ENCODE results near the gene GLS. TPM values are rescaled to one million over a fixed set of nuclear protein-coding genes. Genes with fewer than 3 reads are reported as not detected.
"Not testable (repeated sequence)": the region's sequence is repeated elsewhere in the genome, so short reads cannot be mapped to it uniquely, and the experiment has no call there.

The GLS gene
- total RNA-seq, 1 donor from 2014 or later = 179 TPM

- intact Hi-C loops (cut with micrococcal nuclease) = loop anchor here (5.0 kb wide), 1 partner anchor 108 kb away; no protein-coding TSS in a partner anchor
These were observed 25.9 kb upstream of the GLS start for GRCh38 chr2:190854726-190855125.

GRCh38 chr2:190855245-190855644 is 25.4 kb upstream of the GLS start:
- intact Hi-C loops (cut with micrococcal nuclease) = no loop called here

GRCh38 chr2:190856985-190857384 is 23.6 kb upstream of the GLS start:
- intact Hi-C loops (cut with micrococcal nuclease) = no loop called here

GRCh38 chr2:190858817-190859216 is 21.8 kb upstream of the GLS start:
- intact Hi-C loops (cut with micrococcal nuclease) = no loop called here

- intact Hi-C loops (cut with micrococcal nuclease) = no loop called here
These were observed 21.0 kb upstream of the GLS start for GRCh38 chr2:190859347-190860297.

GRCh38 chr2:190860985-190861680 is 19.5 kb upstream of the GLS start:
- intact Hi-C loops (cut with micrococcal nuclease) = no loop called here

- intact Hi-C loops (cut with micrococcal nuclease) = not testable (repeated sequence)
These were observed 18.5 kb upstream of the GLS start for GRCh38 chr2:190862128-190862527.

GRCh38 chr2:190862571-190862991 is 18.0 kb upstream of the GLS start:
- intact Hi-C loops (cut with micrococcal nuclease) = no loop called here

- intact Hi-C loops (cut with micrococcal nuclease) = no loop called here
These were observed 16.7 kb upstream of the GLS start for GRCh38 chr2:190863946-190864345.

- intact Hi-C loops (cut with micrococcal nuclease) = no loop called here
These were observed 16.2 kb upstream of the GLS start for GRCh38 chr2:190864375-190864774.

- intact Hi-C loops (cut with micrococcal nuclease) = no loop called here
These were observed 13.4 kb upstream of the GLS start for GRCh38 chr2:190867212-190867611.

GRCh38 chr2:190867832-190868231 is 12.8 kb upstream of the GLS start:
- intact Hi-C loops (cut with micrococcal nuclease) = no loop called here

GRCh38 chr2:190869721-190870120 is 10.9 kb upstream of the GLS start:
- intact Hi-C loops (cut with micrococcal nuclease) = no loop called here

GRCh38 chr2:190873451-190873850 is 7.2 kb upstream of the GLS start:
- intact Hi-C loops (cut with micrococcal nuclease) = not testable (repeated sequence)

GRCh38 chr2:190875891-190876290 is 4.7 kb upstream of the GLS start:
- intact Hi-C loops (cut with micrococcal nuclease) = loop anchor here (1.0 kb wide), 1 partner anchor 26 kb away; no protein-coding TSS in a partner anchor

- intact Hi-C loops (cut with micrococcal nuclease) = no loop called here
These were observed 4.0 kb upstream of the GLS start for GRCh38 chr2:190876631-190877030.

GRCh38 chr2:190877436-190877835 is 3.2 kb upstream of the GLS start:
- intact Hi-C loops (cut with micrococcal nuclease) = no loop called here

GRCh38 chr2:190879474-190880377 is 895 bp upstream of the GLS start:
- intact Hi-C loops (cut with micrococcal nuclease) = loop anchor here (1.0 to 5.0 kb wide), 15 partner anchors 29 to 1117 kb away; partner anchors contain the start of genes HIBCH, INPP1, NEMP2 and ORMDL1

GRCh38 chr2:190881084-190881597 is 520 bp downstream of the GLS start:
- intact Hi-C loops (cut with micrococcal nuclease) = loop anchor here (2.0 to 5.0 kb wide), 6 partner anchors 100 to 861 kb away; partner anchors contain the start of genes HIBCH and INPP1

- intact Hi-C loops (cut with micrococcal nuclease) = loop anchor here (1.0 to 5.0 kb wide), 13 partner anchors 30 to 1441 kb away; partner anchors contain the start of genes ASNSD1, HIBCH, INPP1 and MFSD6
These were observed 1.2 kb downstream of the GLS start for GRCh38 chr2:190881598-190882410.
